Stimulated activated CD4-positive, alpha-beta T cell treated with anti-CD3 and anti-CD28 coated beads, Interleukin-15, amount 100 ng/mL, for 1 hour (primary cell): Measurements from ENCODE around the gene PIGU.
"Not testable (repeated sequence)": the region's sequence is repeated elsewhere in the genome, so short reads cannot be mapped to it uniquely, and the experiment has no call there.

Experiments
- DNase-seq, 2 donors: peaks; one replicate each; pipeline ENCODE4 v3.0.0-alpha.2; 2020; ENCODE audit warnings: low read depth in 1 of 2, low spot score in 1 of 2

Gene PIGU

GRCh38 chr20:34516247-34517113, 160.4 kb downstream of the PIGU start, which contains the start of gene DYNLRB1:
Gene DYNLRB1, plus strand, starts transcription at chr20:34516422. Its CDS starts 37 bp downstream, at chr20:34516459.
- DNase-seq: peak; percentile 85 to 86

GRCh38 chr20:34515484-34516246, 161.2 kb downstream of the PIGU start:
- peak; percentile 48 to 54 for DNase-seq

- DNase-seq: no peak
Measured at GRCh38 chr20:34514897-34515483, 161.9 kb downstream of the PIGU start.

GRCh38 chr20:34514034-34514433, 162.9 kb downstream of the PIGU start:
- not testable (repeated sequence) for DNase-seq

GRCh38 chr20:34512955-34513419, 163.9 kb downstream of the PIGU start:
- no peak for DNase-seq

- DNase-seq: no peak
Measured at GRCh38 chr20:34512266-34512954, 164.5 kb downstream of the PIGU start.

GRCh38 chr20:34511891-34512265, 165.0 kb downstream of the PIGU start:
- DNase-seq: no peak

GRCh38 chr20:34510575-34510974, 166.3 kb downstream of the PIGU start:
- DNase-seq: no peak
